ENCODE results near the gene SCO2.

GRCh38 chr22:50486561-50487289, 38.7 kb downstream of the SCO2 start, which contains the start of gene MIOX:
- TF ChIP-seq CTCF (IDR thresholded peaks at IDR 0.05; ENCODE audit: borderline replicate concordance, extremely low read depth, low read length, poor library complexity, severe bottlenecking) = no peak
- no peak for TF ChIP-seq EZH2 (IDR thresholded peaks at IDR 0.05; ENCODE audit: borderline replicate concordance, low read depth, low read length, severe bottlenecking)

Measured in DND-41 (cell line).